Fibroblast of lung (primary cell): Measurements from ENCODE around the gene TMEM63C. TPM values are rescaled to one million over a fixed set of nuclear protein-coding genes. Genes with fewer than 3 reads are reported as not detected.

ENCODE experiments used
- DNase-seq, 2 donors: peaks; one replicate each; pipeline versions ENCODE4 v3.0.0 to v3.0.0-alpha.2; 2010; ENCODE audit warnings: low read depth in 2 of 2
- H2AFZ ChIP-seq: 2 replicates; pipeline ENCODE4 v1.5.1; 2012; ENCODE audit warnings: low read length, control low read depth, inconsistent platforms
- H3K27ac ChIP-seq: 2 replicates; pipeline ENCODE4 v1.5.1; 2011; ENCODE audit warnings: low read length, control low read depth; ENCODE audit not compliant: insufficient read depth
- H3K27me3 ChIP-seq: 2 replicates; pipeline ENCODE4 v1.5.1; 2011; ENCODE audit warnings: mild to moderate bottlenecking, low read length; ENCODE audit not compliant: control insufficient read depth, insufficient read depth
- H3K36me3 ChIP-seq: 2 replicates; pipeline ENCODE4 v1.5.1; 2011; ENCODE audit warnings: low read length; ENCODE audit not compliant: control insufficient read depth, insufficient read depth
- H3K4me1 ChIP-seq: 2 replicates; pipeline ENCODE4 v1.5.1; 2011; ENCODE audit warnings: low read length; ENCODE audit not compliant: control insufficient read depth, insufficient read depth; ENCODE audit errors: extremely low read depth
- H3K4me2 ChIP-seq: 2 replicates; pipeline ENCODE4 v1.5.1; 2011; ENCODE audit warnings: low read length, control low read depth; ENCODE audit not compliant: insufficient read depth; ENCODE audit errors: extremely low read depth
- H3K4me3 ChIP-seq, 4 experiments: fragments of 200-600 bp in 1 of 4; sonication (generic) in 1 of 4; replicated peaks in 1 of 4; 2 replicates each; pipeline ENCODE4 v1.5.1; 2011 to 2016; ENCODE audit warnings: low read length in 4 of 4, low read depth in 3 of 4, mild to moderate bottlenecking in 3 of 4, control low read depth in 2 of 4, inconsistent platforms in 1 of 4, mixed read lengths in 1 of 4; ENCODE audit not compliant: insufficient read depth in 1 of 4; ENCODE audit errors: control extremely low read depth in 1 of 4
- H3K79me2 ChIP-seq: 2 replicates; pipeline ENCODE4 v1.5.1; 2012; ENCODE audit warnings: mild to moderate bottlenecking, low read length, inconsistent platforms; ENCODE audit not compliant: control insufficient read depth, insufficient read depth
- H3K9ac ChIP-seq: 2 replicates; pipeline ENCODE4 v1.5.1; 2011; ENCODE audit warnings: mild to moderate bottlenecking, low read length, control low read depth; ENCODE audit not compliant: insufficient read depth
- H3K9me3 ChIP-seq: 2 replicates; pipeline ENCODE4 v1.5.1; 2012; ENCODE audit warnings: low read depth, low read length; ENCODE audit not compliant: control insufficient read depth, insufficient read depth
- H4K20me1 ChIP-seq: 2 replicates; pipeline ENCODE4 v1.5.1; 2011; ENCODE audit warnings: low read length; ENCODE audit not compliant: control insufficient read depth, insufficient read depth; ENCODE audit errors: extremely low read depth
- CTCF ChIP-seq, 2 donors: IDR thresholded peaks in 1 of 2; conservative IDR thresholded peaks in 1 of 2; 1 replicate in 1 of 2; 2 replicates in 1 of 2; pipeline ENCODE4 v1.5.1; 2011 to 2012; ENCODE audit warnings: low read length in 2 of 2, control low read depth in 1 of 2, inconsistent platforms in 1 of 2, low read depth in 1 of 2, mild to moderate bottlenecking in 1 of 2
- EZH2 ChIP-seq: IDR thresholded peaks from 2 replicates; pipeline ENCODE4 v1.5.1; 2012; ENCODE audit warnings: low read length, control low read depth, mild to moderate bottlenecking; ENCODE audit errors: missing control alignments
- polyA plus RNA-seq, 2 donors: library from polyadenylated mRNA; depleted of rRNA in 1 of 2; stranded (reverse) in 1 of 2; unstranded in 1 of 2; fragments of >200 nt; gene quantifications; 2 replicates each; pipeline ENCODE4 v1.2.1, GENCODE V29; 2011 to 2012; ENCODE audit warnings: missing spikeins in 1 of 2
- total RNA-seq: library from RNA; depleted of rRNA; stranded (reverse); fragments of >200 nt; gene quantifications from 2 replicates; pipeline ENCODE4 v1.2.1, GENCODE V29; 2014

The TMEM63C gene
- total and polyA plus RNA-seq, 2 donors (not counting 1 experiment from before 2014, with no cell fraction given), result 0.66 TPM; not detected in 1

- H2AFZ ChIP-seq, result no peak overlapping the region
- H3K9me3 ChIP-seq, result no peaks in the 10 kb centered on the region
- no peak for TF ChIP-seq CTCF (conservative IDR thresholded peaks at IDR 0.05 in 1 of 2, IDR thresholded peaks at IDR 0.05 in 1 of 2; ENCODE audit: low read depth in 1 of 2, low read length in 2 of 2)
- no peak for TF ChIP-seq EZH2
- no peaks in the 10 kb centered on the region for H3K36me3 ChIP-seq
- H3K79me2 ChIP-seq, result no peaks in the 10 kb centered on the region
- H3K27me3 ChIP-seq, result peaks cover 5% of the 10 kb centered on the region
- H3K27ac ChIP-seq, result no peak overlapping the region
- no peak overlapping the region for H3K9ac ChIP-seq
- H3K4me2 ChIP-seq, result no peak overlapping the region
- peaks cover 2% of the 10 kb centered on the region for H4K20me1 ChIP-seq
- H3K4me3 ChIP-seq, result no peak overlapping the region
- H3K4me1 ChIP-seq, result no peaks in the 10 kb centered on the region
- peak in 1 of 2 donors; percentile 9 for DNase-seq
These were observed 67.1 kb downstream of the TMEM63C start for GRCh38 chr14:77248666-77249065.

- H3K4me1 ChIP-seq, result no peaks in the 10 kb centered on the region
- H3K79me2 ChIP-seq, result no peaks in the 10 kb centered on the region
- H3K36me3 ChIP-seq, result no peaks in the 10 kb centered on the region
- H3K4me2 ChIP-seq, result no peak overlapping the region
- no peak overlapping the region for H3K9ac ChIP-seq
- H3K27ac ChIP-seq, result no peak overlapping the region
- H3K4me3 ChIP-seq, result no peak overlapping the region
- peaks cover 2% of the 10 kb centered on the region for H4K20me1 ChIP-seq
- H3K27me3 ChIP-seq, result peaks cover 5% of the 10 kb centered on the region
- DNase-seq, result no peak
- no peak overlapping the region for H2AFZ ChIP-seq
- no peaks in the 10 kb centered on the region for H3K9me3 ChIP-seq
- TF ChIP-seq CTCF (conservative IDR thresholded peaks at IDR 0.05 in 1 of 2, IDR thresholded peaks at IDR 0.05 in 1 of 2; ENCODE audit: low read depth in 1 of 2, low read length in 2 of 2), result no peak
- TF ChIP-seq EZH2, result no peak
These were observed 67.7 kb downstream of the TMEM63C start for GRCh38 chr14:77249286-77249685.

GRCh38 chr14:77250927-77251326, 69.3 kb downstream of the TMEM63C start:
- no peaks in the 10 kb centered on the region for H3K36me3 ChIP-seq
- no peak overlapping the region for H3K27ac ChIP-seq
- no peak overlapping the region for H3K4me3 ChIP-seq
- no peak overlapping the region for H2AFZ ChIP-seq
- TF ChIP-seq EZH2 (no peak), CTCF (conservative IDR thresholded peaks at IDR 0.05 in 1 of 2, IDR thresholded peaks at IDR 0.05 in 1 of 2; ENCODE audit: low read depth in 1 of 2, low read length in 2 of 2) (no peak)
- H3K4me2 ChIP-seq, result no peak overlapping the region
- DNase-seq, result no peak
- no peaks in the 10 kb centered on the region for H3K79me2 ChIP-seq
- peaks cover 2% of the 10 kb centered on the region for H4K20me1 ChIP-seq
- H3K9ac ChIP-seq, result no peak overlapping the region
- H3K9me3 ChIP-seq, result no peaks in the 10 kb centered on the region
- H3K4me1 ChIP-seq, result no peaks in the 10 kb centered on the region
- H3K27me3 ChIP-seq, result peaks cover 5% of the 10 kb centered on the region
